SU-DHL-6 (cell line): Measurements from ENCODE around the gene ATP2A3.

Experiments
- H2AFZ ChIP-seq: fragments of 200-600 bp; sonication (generic); 2 replicates; pipeline ENCODE4 v1.6.1; 2014; ENCODE audit warnings: low read depth, mild to moderate bottlenecking, moderate library complexity, mixed read lengths, antibody characterized with exemption, low read length; ENCODE audit not compliant: severe bottlenecking
- H3F3A ChIP-seq: fragments of 200-600 bp; shearing (Covaris generic); 2 replicates; pipeline ENCODE4 v1.6.0; 2016; ENCODE audit warnings: antibody characterized with exemption, mild to moderate bottlenecking; ENCODE audit not compliant: insufficient read depth
- H3K27ac ChIP-seq: fragments of 200-600 bp; sonication (generic); 2 replicates; pipeline ENCODE4 v1.5.1; 2016; ENCODE audit warnings: low read depth, mild to moderate bottlenecking, low read length, moderate library complexity, mixed read lengths
- H3K27me3 ChIP-seq: fragments of 200-600 bp; sonication (generic), shearing (Covaris generic); 2 replicates; pipeline ENCODE4 v1.6.0; 2014; ENCODE audit warnings: mild to moderate bottlenecking, low read length
- H3K36me3 ChIP-seq: fragments of 200-600 bp; sonication (generic); 2 replicates; pipeline ENCODE4 v1.6.1; 2014; ENCODE audit warnings: mild to moderate bottlenecking, low read length, mixed read lengths
- H3K4me2 ChIP-seq: fragments of 300-600, 200-600 bp; shearing (Covaris generic), sonication (generic); 2 replicates; pipeline ENCODE4 v1.6.0; 2014; ENCODE audit warnings: low read length, low read depth, mild to moderate bottlenecking; ENCODE audit not compliant: poor library complexity, severe bottlenecking
- H3K4me3 ChIP-seq: fragments of 200-600 bp; sonication (generic); 2 replicates; pipeline ENCODE4 v1.5.1; 2014; ENCODE audit warnings: antibody characterized with exemption, low read length, mild to moderate bottlenecking, mixed read lengths; ENCODE audit not compliant: insufficient read depth, poor library complexity, severe bottlenecking
- H3K79me2 ChIP-seq: fragments of 200-600 bp; sonication (generic); 2 replicates; pipeline ENCODE4 v1.6.1; 2014; ENCODE audit warnings: mild to moderate bottlenecking, low read length, moderate library complexity; ENCODE audit not compliant: insufficient read depth
- H3K9ac ChIP-seq: fragments of 200-600 bp; sonication (generic); 2 replicates; pipeline ENCODE4 v1.7.0; 2014; ENCODE audit warnings: mild to moderate bottlenecking, low read length
- H3K9me2 ChIP-seq: fragments of 200-600 bp; sonication (generic); replicated peaks from 2 replicates; pipeline ENCODE4 v1.6.1; 2014; ENCODE audit warnings: low read length; ENCODE audit not compliant: insufficient read depth
- H3K9me3 ChIP-seq: fragments of 200-600 bp; sonication (generic); 2 replicates; pipeline ENCODE4 v1.6.1; 2014; ENCODE audit warnings: low read length, mixed read lengths; ENCODE audit not compliant: insufficient read depth
- H4K20me1 ChIP-seq: fragments of 200-600 bp; sonication (generic); 2 replicates; pipeline ENCODE4 v1.6.1; 2014; ENCODE audit warnings: low read depth, mild to moderate bottlenecking, antibody characterized with exemption, low read length, moderate library complexity, mixed read lengths
- EZH2phosphoT487 ChIP-seq: fragments of 200-600 bp; sonication (generic), shearing (Covaris generic); conservative IDR thresholded peaks from 2 replicates; pipeline ENCODE4 v1.6.1; 2018; ENCODE audit warnings: mild to moderate bottlenecking, antibody characterized with exemption, low read length, moderate library complexity, mixed read lengths
- TF ChIP-seq, protein P1 (sequence below): fragments of 200-600 bp; sonication (generic); IDR thresholded peaks from one replicate; pipeline ENCODE4 v1.5.1; 2017; ENCODE audit warnings: antibody characterized with exemption, mild to moderate bottlenecking, low read length, moderate library complexity; ENCODE audit not compliant: insufficient read depth, poor library complexity, severe bottlenecking

Gene ATP2A3

DNA sequence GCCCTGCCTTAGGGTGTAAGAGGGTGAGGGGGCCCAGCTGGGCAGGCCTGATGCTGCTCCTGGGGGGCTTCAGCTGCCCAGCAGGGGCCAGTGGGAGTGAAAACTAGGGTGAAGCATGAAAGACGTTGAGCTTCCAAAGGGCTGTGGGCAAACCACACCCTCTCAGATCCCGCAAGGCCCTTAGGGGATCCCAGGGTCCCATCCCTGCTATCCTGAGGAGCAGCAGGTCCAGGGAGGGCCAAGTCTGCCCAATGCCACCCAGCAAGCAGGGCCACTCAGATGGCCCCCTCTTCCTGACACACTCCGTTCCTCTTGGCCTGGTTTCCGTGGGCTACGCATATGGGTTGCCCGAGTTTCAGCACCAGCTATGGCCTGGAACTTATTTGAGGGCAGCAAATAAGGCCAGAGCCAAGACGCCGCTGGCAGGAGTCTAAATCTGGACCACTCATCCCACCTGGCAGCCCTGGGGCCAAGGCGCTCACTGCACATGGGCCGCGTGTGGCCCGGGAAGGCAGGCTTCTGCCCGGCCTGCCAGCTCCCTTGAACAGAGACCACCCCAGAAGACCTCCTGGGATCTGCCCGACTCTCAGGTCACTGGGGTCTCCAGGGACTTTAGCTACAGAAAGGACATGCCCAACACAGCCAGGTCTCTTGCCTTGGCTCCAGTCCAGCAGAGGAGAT, 4.2 kb downstream of the ATP2A3 start:
- H3K79me2 ChIP-seq, result peaks cover 82% of the 10 kb centered on the region
- H3K27ac ChIP-seq, result peak overlapping the region; percentile 95; the same call in 1 of the 2 replicates
- no peak overlapping the region for H3K9ac ChIP-seq
- no peaks in the 10 kb centered on the region for H3K9me3 ChIP-seq
- H3K4me3 ChIP-seq, result no peak overlapping the region
- H3K9me2 ChIP-seq, result no peaks in the 10 kb centered on the region
- H3K27me3 ChIP-seq, result no peaks in the 10 kb centered on the region
- peaks cover 29% of the 10 kb centered on the region for H3F3A ChIP-seq
- peaks cover 5% of the 10 kb centered on the region; the same call in 1 of the 2 replicates for H3K36me3 ChIP-seq
- TF ChIP-seq, protein P1, sequence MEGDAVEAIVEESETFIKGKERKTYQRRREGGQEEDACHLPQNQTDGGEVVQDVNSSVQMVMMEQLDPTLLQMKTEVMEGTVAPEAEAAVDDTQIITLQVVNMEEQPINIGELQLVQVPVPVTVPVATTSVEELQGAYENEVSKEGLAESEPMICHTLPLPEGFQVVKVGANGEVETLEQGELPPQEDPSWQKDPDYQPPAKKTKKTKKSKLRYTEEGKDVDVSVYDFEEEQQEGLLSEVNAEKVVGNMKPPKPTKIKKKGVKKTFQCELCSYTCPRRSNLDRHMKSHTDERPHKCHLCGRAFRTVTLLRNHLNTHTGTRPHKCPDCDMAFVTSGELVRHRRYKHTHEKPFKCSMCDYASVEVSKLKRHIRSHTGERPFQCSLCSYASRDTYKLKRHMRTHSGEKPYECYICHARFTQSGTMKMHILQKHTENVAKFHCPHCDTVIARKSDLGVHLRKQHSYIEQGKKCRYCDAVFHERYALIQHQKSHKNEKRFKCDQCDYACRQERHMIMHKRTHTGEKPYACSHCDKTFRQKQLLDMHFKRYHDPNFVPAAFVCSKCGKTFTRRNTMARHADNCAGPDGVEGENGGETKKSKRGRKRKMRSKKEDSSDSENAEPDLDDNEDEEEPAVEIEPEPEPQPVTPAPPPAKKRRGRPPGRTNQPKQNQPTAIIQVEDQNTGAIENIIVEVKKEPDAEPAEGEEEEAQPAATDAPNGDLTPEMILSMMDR, result no peak
- TF ChIP-seq EZH2phosphoT487, result no peak
- H2AFZ ChIP-seq, result no peak overlapping the region
- no peak overlapping the region for H3K4me2 ChIP-seq
- peaks cover 27% of the 10 kb centered on the region for H4K20me1 ChIP-seq

DNA sequence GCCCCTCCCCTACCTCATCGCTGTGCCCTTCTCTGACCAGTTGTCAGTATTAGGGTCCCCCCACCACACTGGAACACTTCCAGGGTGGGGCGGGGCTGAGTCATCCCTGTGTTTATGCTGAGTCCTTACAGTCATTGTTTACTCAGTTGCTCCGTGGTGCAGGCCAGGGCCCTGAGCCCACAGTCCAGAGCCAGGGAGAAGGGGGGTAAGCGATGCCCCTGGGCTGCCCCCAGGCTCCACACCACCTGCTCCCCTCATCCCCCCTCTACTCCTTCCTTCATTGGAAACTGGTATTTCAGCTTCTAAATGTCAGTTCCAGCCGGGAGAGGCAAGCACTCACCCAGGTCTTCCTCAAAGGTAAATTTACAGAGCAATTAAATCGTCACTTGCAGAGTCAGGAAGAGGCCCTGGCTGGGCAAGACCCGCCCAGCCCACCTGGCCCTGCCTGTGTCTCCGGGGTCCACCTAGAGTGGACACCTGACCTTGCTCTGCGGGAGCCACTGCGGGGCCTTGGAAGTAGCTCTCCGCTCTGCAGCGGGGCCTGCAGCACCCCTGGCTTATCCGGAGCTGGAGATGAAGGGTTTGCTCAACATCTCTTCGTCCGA, 4.8 kb downstream of the ATP2A3 start:
- H3K79me2 ChIP-seq, result peaks cover 87% of the 10 kb centered on the region
- no peaks in the 10 kb centered on the region for H3K27me3 ChIP-seq
- no peak overlapping the region for H3K9ac ChIP-seq

DNA sequence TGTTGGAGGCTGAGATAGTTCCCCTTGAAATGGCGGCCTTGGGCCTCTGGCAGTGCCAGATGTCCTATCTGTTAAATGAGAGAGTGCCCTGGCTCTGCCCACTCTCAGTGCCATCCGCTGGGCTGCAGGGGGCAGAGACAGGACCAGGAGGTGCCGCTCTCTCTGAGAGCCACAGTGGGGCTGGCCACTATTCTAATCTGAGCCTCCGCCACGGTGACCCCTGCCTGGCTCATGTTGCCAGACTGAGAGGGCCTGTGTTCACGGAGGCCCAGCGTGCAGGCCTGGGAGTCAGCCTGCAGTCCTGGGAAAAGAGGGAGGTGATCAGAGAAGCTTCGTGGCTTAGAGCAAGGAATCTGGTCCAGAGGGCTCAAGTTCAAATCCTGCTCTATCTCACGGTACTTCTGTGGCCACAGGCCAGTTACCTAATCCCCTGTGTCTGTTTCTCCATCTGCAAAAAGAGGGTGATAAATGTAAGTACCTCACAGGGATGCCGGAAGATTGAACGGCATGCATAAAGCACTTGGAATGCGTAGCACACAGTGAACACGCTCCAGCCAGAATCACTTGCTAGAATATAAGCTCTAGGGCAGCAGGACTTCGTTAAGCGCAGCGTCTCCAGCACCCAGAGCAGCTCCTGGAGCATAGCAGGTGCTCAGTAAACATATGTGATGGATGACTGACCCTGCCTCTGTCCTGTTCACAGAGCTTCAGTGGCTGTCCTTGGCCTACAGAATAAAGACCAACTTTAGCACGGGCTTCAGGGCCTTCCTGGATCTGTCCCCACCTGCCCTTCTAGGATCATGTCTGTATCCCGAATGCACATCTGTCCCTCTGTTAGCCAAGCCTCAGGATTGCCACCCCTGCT, 6.3 kb downstream of the ATP2A3 start:
- Histone ChIP-seq H3K9me2 (no peaks in the 10 kb centered on the region), H3K79me2 (peaks cover 90% of the 10 kb centered on the region), H2AFZ (no peak overlapping the region), H3K36me3 (peaks cover 5% of the 10 kb centered on the region; the same call in 1 of the 2 replicates), H3K4me2 (no peak overlapping the region), H3K9me3 (no peaks in the 10 kb centered on the region), H3F3A (peaks cover 20% of the 10 kb centered on the region), H4K20me1 (peaks cover 27% of the 10 kb centered on the region), H3K27ac (no peak overlapping the region), H3K27me3 (no peaks in the 10 kb centered on the region), H3K4me3 (no peak overlapping the region), H3K9ac (no peak overlapping the region)
- TF ChIP-seq EZH2phosphoT487, result no peak
- TF ChIP-seq, protein P1, result no peak

More for the DNA sequence above, 4.8 kb downstream of the ATP2A3 start:
- H3K27ac ChIP-seq, result no peak overlapping the region
- H3K4me3 ChIP-seq, result no peak overlapping the region
- H4K20me1 ChIP-seq, result peaks cover 27% of the 10 kb centered on the region
- no peaks in the 10 kb centered on the region for H3K9me2 ChIP-seq
- H2AFZ ChIP-seq, result no peak overlapping the region
- H3F3A ChIP-seq, result peaks cover 24% of the 10 kb centered on the region
- no peaks in the 10 kb centered on the region for H3K9me3 ChIP-seq
- TF ChIP-seq, protein P1, result no peak
- no peak for TF ChIP-seq EZH2phosphoT487
- H3K36me3 ChIP-seq, result peaks cover 5% of the 10 kb centered on the region; the same call in 1 of the 2 replicates
- H3K4me2 ChIP-seq, result no peak overlapping the region
